ENCODE measurements around the gene TTC3. TPM values are rescaled to one million over a fixed set of nuclear protein-coding genes. Genes with fewer than 3 reads are reported as not detected.
A peak's percentile ranks its signal among the peaks of the same experiment; 100 is the strongest.

Gene TTC3
- total and polyA plus RNA-seq, 9 of the 15 experiments (the other 6 are each of a cell fraction or from before 2014, with no cell fraction given) = 17.5 to 92.0 (median 59.5) TPM

DNA sequence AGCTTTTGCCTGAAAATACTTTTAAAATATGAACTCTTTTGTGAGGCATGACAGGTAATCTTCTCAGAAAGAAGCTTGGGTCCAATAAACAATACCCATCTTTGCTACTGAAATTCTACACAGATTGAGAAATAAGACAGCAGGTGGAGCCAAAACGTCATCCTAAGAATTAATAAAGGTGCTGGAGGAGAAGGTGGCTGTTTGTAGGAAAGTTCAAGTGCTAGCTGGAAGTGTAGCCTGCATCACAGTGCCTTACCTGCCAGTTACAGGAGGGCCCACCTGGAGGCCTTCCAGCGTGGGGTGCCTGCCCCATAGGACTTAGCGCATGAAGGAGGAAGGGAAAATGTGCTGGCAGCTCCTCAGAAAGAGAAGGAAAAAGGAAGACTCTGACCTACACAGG, 93.7 kb downstream of the TTC3 start:
- H3K9me3 ChIP-seq (replicated peaks; ENCODE audit: control insufficient read depth, insufficient read depth, low read depth, low read length) = no peaks in the 10 kb centered on the region
- H3K79me2 ChIP-seq (ENCODE audit: control insufficient read depth, insufficient read depth, low read length) = no peaks in the 10 kb centered on the region
- no peak overlapping the region for H3K4me2 ChIP-seq (ENCODE audit: insufficient read depth, low read length)
- H3K4me3 ChIP-seq = no peak overlapping the region
- CTCF ChIA-PET (ENCODE audit: low intra/inter-chr PET ratio) = interaction anchor here (0.7 to 1.4 kb wide), 5 partner anchors 328 to 1186 kb away, joined by 3 to 5 read pairs (median 3); no protein-coding TSS in a partner anchor
- no peak overlapping the region for H2AFZ ChIP-seq (ENCODE audit: low read depth, low read length)
- H3K9me1 ChIP-seq (ENCODE audit: control insufficient read depth, insufficient read depth, low read length) = no peaks in the 10 kb centered on the region
- no peak overlapping the region for H3K9ac ChIP-seq (ENCODE audit: insufficient read depth in 1 of 2, low read depth in 2 of 2, low read length in 2 of 2)
- no peaks in the 10 kb centered on the region for H4K20me1 ChIP-seq (replicated peaks; ENCODE audit: control insufficient read depth, insufficient read depth, low read length)
- peak in 2 of 4 experiments; percentile 16 to 40 for DNase-seq (ENCODE audit: extremely low read depth in 1 of 4, low spot score in 3 of 4)
- WGBS (ENCODE audit: insufficient coverage, low coverage, missing lambda C conversion rate) = 15% methylated on average over 3 of the region's 3 CpGs
- FAIRE-seq = no peak
- no peaks in the 10 kb centered on the region for H3K27me3 ChIP-seq (ENCODE audit: control insufficient read depth in 2 of 2, insufficient read depth in 2 of 2, low read length in 2 of 2)
- peak; percentile 73 for ATAC-seq
- POLR2A ChIA-PET = interaction anchor here (0.7 to 1.6 kb wide), 4 partner anchors 9 to 397 kb away, joined by 3 read pairs; no protein-coding TSS in a partner anchor
- H3K4me1 ChIP-seq (replicated peaks in 1 of 2; ENCODE audit: control insufficient read depth in 2 of 2, insufficient read depth in 2 of 2, low read length in 2 of 2) = no peaks in the 10 kb centered on the region
- H3K36me3 ChIP-seq (ENCODE audit: control insufficient read depth, insufficient read depth, low read length) = peaks cover 70% of the 10 kb centered on the region
- no TSS peak for BruUV-seq (replicated peaks)
- intact Hi-C loops (cut with micrococcal nuclease) (no loop called here), in situ Hi-C loops (cut with MboI) (no loop called here)
- H3K27ac ChIP-seq (ENCODE audit: extremely low read depth, low read depth, low read length) = no peak overlapping the region
- no peak for TF ChIP-seq ZNF57 (CRISPR knock-in tag; IDR thresholded peaks at IDR 0.05)
- TF ChIP-seq, protein P1, sequence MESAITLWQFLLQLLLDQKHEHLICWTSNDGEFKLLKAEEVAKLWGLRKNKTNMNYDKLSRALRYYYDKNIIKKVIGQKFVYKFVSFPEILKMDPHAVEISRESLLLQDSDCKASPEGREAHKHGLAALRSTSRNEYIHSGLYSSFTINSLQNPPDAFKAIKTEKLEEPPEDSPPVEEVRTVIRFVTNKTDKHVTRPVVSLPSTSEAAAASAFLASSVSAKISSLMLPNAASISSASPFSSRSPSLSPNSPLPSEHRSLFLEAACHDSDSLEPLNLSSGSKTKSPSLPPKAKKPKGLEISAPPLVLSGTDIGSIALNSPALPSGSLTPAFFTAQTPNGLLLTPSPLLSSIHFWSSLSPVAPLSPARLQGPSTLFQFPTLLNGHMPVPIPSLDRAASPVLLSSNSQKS (CRISPR knock-in tag; IDR thresholded peaks at IDR 0.05) = no peak
- TF ChIP-seq ZFP1 (CRISPR knock-in tag; IDR thresholded peaks at IDR 0.05) = no peak
- TF ChIP-seq GABPA (tag; conservative IDR thresholded peaks at IDR 0.05; ENCODE audit: low read depth) = no peak
- TF ChIP-seq RAD21 (CRISPR knock-in tag; conservative IDR thresholded peaks at IDR 0.05 in 1 of 2, IDR thresholded peaks at IDR 0.05 in 1 of 2) = peak; percentile 31 to 76; a peak in 3 of 4 replicates
- TF ChIP-seq STAG1 (CRISPR knock-in tag; IDR thresholded peaks at IDR 0.05; ENCODE audit: borderline replicate concordance) = peak; percentile 27; the same call in 1 of the 2 replicates
- no peak for TF ChIP-seq SAFB2 (IDR thresholded peaks at IDR 0.05; ENCODE audit: borderline replicate concordance, low read depth, low read length, severe bottlenecking)
- no peak for TF ChIP-seq PRPF4 (IDR thresholded peaks at IDR 0.05; ENCODE audit: insufficient read depth, low read depth, low read length, poor library complexity, severe bottlenecking)
- no peak for TF ChIP-seq ZNF695 (CRISPR knock-in tag; IDR thresholded peaks at IDR 0.05)
- no peak for TF ChIP-seq HMG20A (CRISPR knock-in tag; conservative IDR thresholded peaks at IDR 0.05)
- no peak for TF ChIP-seq HDAC8 (tag; IDR thresholded peaks at IDR 0.05)
- no peak for TF ChIP-seq HNRNPUL1 (IDR thresholded peaks at IDR 0.05; ENCODE audit: low read length)
- TF ChIP-seq, protein P2, sequence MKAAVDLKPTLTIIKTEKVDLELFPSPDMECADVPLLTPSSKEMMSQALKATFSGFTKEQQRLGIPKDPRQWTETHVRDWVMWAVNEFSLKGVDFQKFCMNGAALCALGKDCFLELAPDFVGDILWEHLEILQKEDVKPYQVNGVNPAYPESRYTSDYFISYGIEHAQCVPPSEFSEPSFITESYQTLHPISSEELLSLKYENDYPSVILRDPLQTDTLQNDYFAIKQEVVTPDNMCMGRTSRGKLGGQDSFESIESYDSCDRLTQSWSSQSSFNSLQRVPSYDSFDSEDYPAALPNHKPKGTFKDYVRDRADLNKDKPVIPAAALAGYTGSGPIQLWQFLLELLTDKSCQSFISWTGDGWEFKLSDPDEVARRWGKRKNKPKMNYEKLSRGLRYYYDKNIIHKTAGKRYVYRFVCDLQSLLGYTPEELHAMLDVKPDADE (conservative IDR thresholded peaks at IDR 0.05; ENCODE audit: control insufficient read depth, low read depth, low read length) = no peak
- no peak for TF ChIP-seq ZKSCAN8 (CRISPR knock-in tag; IDR thresholded peaks at IDR 0.05)
- TF ChIP-seq SMC3 (conservative IDR thresholded peaks at IDR 0.05; ENCODE audit: insufficient read depth, low read depth, low read length) = 0 out of 2 replicates have a peak, but pooled peaks have one; percentile 13
- TF ChIP-seq, protein P3, sequence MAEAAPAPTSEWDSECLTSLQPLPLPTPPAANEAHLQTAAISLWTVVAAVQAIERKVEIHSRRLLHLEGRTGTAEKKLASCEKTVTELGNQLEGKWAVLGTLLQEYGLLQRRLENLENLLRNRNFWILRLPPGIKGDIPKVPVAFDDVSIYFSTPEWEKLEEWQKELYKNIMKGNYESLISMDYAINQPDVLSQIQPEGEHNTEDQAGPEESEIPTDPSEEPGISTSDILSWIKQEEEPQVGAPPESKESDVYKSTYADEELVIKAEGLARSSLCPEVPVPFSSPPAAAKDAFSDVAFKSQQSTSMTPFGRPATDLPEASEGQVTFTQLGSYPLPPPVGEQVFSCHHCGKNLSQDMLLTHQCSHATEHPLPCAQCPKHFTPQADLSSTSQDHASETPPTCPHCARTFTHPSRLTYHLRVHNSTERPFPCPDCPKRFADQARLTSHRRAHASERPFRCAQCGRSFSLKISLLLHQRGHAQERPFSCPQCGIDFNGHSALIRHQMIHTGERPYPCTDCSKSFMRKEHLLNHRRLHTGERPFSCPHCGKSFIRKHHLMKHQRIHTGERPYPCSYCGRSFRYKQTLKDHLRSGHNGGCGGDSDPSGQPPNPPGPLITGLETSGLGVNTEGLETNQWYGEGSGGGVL (CRISPR knock-in tag; IDR thresholded peaks at IDR 0.05) = no peak
